Epithelial cell of proximal tubule (primary cell): ENCODE results near the gene ZNF226. TPM values are rescaled to one million over a fixed set of nuclear protein-coding genes. Genes with fewer than 3 reads are reported as not detected.
A peak's percentile ranks its signal among the peaks of the same experiment; 100 is the strongest.
"Not testable (repeated sequence)": the region's sequence is repeated elsewhere in the genome, so short reads cannot be mapped to it uniquely, and the experiment has no call there.

Experiments used
- DNase-seq: peaks from one replicate; pipeline ENCODE4 v3.0.0-alpha.2; 2011; ENCODE audit warnings: low read depth
- H3K4me3 ChIP-seq: 2 replicates; pipeline ENCODE4 v1.5.1; 2011; ENCODE audit warnings: low read depth, mild to moderate bottlenecking, low read length
- CTCF ChIP-seq: conservative IDR thresholded peaks from 2 replicates; pipeline ENCODE4 v1.5.1; 2012; ENCODE audit warnings: low read depth, mild to moderate bottlenecking, low read length
- total RNA-seq: library from RNA; depleted of rRNA; stranded (reverse); fragments of >200 nt; gene quantifications from 2 replicates; pipeline ENCODE4 v1.2.3, GENCODE V29; 2015

The ZNF226 gene
- total RNA-seq, 1 donor from 2014 or later, result 12.2 TPM

GRCh38 chr19:44156475-44156874, 8.4 kb upstream of the ZNF226 start:
- no peak for DNase-seq
- H3K4me3 ChIP-seq, result no peak overlapping the region
- no peak for TF ChIP-seq CTCF

GRCh38 chr19:44163789-44164188, 1.1 kb upstream of the ZNF226 start:
- no peak for DNase-seq
- no peak for TF ChIP-seq CTCF
- H3K4me3 ChIP-seq, result no peak overlapping the region

DNA sequence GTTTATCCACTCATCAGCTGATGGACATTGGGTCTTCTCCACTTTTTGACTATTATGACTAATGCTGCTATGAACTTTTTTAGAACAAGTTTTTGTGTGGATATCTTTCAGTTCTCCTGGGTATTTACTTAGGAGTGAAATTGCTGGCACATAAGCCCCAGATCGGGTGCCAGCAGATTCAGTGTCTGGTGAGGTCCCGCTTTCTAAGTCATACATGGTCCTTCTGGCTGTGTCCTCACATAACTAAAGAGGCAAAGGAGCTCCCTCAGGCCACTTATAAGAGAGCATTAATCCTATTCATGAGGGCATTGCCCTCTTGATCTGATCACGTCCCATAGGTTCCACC, 600 bp upstream of the ZNF226 start:
- no peak for DNase-seq
- H3K4me3 ChIP-seq, result peak overlapping the region; percentile 91
- no peak for TF ChIP-seq CTCF

GRCh38 chr19:44170660-44171059, 5.8 kb downstream of the ZNF226 start:
- not testable (repeated sequence) for DNase-seq, H3K4me3 ChIP-seq

DNA sequence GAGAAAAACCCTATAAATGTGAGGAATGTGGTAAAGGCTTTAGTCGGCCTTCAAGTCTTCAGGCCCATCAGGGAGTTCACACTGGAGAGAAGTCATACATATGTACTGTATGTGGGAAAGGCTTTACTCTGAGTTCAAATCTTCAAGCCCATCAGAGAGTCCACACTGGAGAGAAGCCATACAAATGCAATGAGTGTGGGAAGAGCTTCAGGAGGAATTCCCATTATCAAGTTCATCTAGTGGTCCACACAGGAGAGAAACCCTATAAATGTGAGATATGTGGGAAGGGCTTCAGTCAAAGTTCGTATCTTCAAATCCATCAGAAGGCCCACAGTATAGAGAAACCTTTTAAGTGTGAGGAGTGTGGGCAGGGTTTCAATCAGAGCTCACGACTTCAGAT, 11.7 kb downstream of the ZNF226 start:
- no peak for TF ChIP-seq CTCF
- no peak overlapping the region for H3K4me3 ChIP-seq
- DNase-seq, result no peak

- TF ChIP-seq CTCF, result no peak
- DNase-seq, result no peak
- no peak overlapping the region for H3K4me3 ChIP-seq
Observed at GRCh38 chr19:44180968-44181367, 16.1 kb downstream of the ZNF226 start.

DNA sequence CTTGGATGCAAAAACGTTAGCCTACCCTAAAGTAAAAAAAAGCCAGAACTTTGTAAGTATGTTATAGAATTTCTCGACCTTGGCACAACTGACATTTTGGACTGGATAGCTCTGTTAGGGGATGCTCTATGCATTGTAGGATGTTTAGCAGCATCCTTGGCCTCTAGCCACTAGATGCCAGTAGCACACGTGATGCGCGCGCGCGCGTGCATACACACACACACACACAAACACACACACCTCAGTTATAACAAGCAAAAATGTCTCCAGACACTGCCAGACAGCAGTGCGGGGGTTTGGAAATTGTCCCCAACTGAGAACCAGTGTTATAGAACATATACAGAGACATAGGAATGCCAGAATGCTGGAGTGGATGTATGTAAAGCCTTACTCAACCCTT, 17.2 kb downstream of the ZNF226 start:
- DNase-seq, result no peak
- TF ChIP-seq CTCF, result no peak
- no peak overlapping the region for H3K4me3 ChIP-seq

- DNase-seq, result no peak
- no peak for TF ChIP-seq CTCF
- H3K4me3 ChIP-seq, result no peak overlapping the region
Observed at GRCh38 chr19:44190020-44190419, 25.1 kb downstream of the ZNF226 start.
